Measurements from ENCODE around the gene CAMTA1. TPM values are rescaled to one million over a fixed set of nuclear protein-coding genes. Genes with fewer than 3 reads are reported as not detected.

CAMTA1 gene
- total RNA-seq, 1 experiment from 2014 or later = 60.0 TPM

DNA sequence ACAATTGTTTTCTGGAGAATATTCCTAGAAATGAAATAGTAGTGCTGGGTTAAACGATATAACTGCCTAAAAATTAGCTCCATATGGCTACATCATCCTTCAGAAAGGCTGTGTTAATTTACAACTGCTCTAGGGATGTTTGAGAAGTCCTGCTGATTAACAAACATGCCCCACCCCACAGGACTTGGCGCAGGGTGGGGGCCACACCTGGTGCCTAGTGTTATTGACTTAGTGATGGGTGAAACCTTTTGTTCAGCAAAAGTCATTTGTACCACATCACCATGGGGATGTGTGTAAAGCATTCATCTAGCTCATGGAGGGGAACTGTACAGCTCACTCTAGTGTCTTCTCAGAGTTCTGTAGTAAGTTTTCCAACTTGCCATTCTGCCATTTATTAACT lies 492.8 kb downstream of the CAMTA1 start:
- ChIA-PET POLR2A (no interaction called here), CTCF (no interaction called here)
- no peaks in the 10 kb centered on the region for H3K27me3 ChIP-seq (replicated peaks; ENCODE audit: control insufficient read depth, insufficient read depth, low read length)
- peaks cover 4% of the 10 kb centered on the region for H3K27me3 Mint-ChIP-seq (ENCODE audit: insufficient read depth, unreplicated experiment)
- H3K4me1 ChIP-seq = no peaks in the 10 kb centered on the region
- no peak overlapping the region for H3K4me3 ChIP-seq (ENCODE audit: low read depth, low read length)
- TF ChIP-seq, protein P1, sequence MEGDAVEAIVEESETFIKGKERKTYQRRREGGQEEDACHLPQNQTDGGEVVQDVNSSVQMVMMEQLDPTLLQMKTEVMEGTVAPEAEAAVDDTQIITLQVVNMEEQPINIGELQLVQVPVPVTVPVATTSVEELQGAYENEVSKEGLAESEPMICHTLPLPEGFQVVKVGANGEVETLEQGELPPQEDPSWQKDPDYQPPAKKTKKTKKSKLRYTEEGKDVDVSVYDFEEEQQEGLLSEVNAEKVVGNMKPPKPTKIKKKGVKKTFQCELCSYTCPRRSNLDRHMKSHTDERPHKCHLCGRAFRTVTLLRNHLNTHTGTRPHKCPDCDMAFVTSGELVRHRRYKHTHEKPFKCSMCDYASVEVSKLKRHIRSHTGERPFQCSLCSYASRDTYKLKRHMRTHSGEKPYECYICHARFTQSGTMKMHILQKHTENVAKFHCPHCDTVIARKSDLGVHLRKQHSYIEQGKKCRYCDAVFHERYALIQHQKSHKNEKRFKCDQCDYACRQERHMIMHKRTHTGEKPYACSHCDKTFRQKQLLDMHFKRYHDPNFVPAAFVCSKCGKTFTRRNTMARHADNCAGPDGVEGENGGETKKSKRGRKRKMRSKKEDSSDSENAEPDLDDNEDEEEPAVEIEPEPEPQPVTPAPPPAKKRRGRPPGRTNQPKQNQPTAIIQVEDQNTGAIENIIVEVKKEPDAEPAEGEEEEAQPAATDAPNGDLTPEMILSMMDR (IDR thresholded peaks at IDR 0.05; ENCODE audit: insufficient read depth in 1 of 2, low read depth in 1 of 2, low read length in 1 of 2, severe bottlenecking in 1 of 2, unreplicated experiment in 1 of 2) = no peak
- intact Hi-C loops (cut with micrococcal nuclease; ENCODE audit: unreplicated experiment) = no loop called here
- no peaks in the 10 kb centered on the region for H3K4me1 Mint-ChIP-seq (ENCODE audit: low read depth, unreplicated experiment)
- H3K27ac Mint-ChIP-seq (ENCODE audit: unreplicated experiment) = no peak overlapping the region
- no peak overlapping the region for H3K4me3 Mint-ChIP-seq (ENCODE audit: unreplicated experiment)
- peaks cover 7% of the 10 kb centered on the region for H3K9me3 ChIP-seq
- H3K9me3 Mint-ChIP-seq (ENCODE audit: unreplicated experiment) = peaks cover 9% of the 10 kb centered on the region
- H3K36me3 Mint-ChIP-seq (ENCODE audit: insufficient read depth, unreplicated experiment) = no peaks in the 10 kb centered on the region
- no TSS peak for BruUV-seq (replicated peaks)
- no peaks in the 10 kb centered on the region for H3K36me3 ChIP-seq (ENCODE audit: control insufficient read depth, insufficient read depth, low read length)
- DNase-seq = no peak

DNA sequence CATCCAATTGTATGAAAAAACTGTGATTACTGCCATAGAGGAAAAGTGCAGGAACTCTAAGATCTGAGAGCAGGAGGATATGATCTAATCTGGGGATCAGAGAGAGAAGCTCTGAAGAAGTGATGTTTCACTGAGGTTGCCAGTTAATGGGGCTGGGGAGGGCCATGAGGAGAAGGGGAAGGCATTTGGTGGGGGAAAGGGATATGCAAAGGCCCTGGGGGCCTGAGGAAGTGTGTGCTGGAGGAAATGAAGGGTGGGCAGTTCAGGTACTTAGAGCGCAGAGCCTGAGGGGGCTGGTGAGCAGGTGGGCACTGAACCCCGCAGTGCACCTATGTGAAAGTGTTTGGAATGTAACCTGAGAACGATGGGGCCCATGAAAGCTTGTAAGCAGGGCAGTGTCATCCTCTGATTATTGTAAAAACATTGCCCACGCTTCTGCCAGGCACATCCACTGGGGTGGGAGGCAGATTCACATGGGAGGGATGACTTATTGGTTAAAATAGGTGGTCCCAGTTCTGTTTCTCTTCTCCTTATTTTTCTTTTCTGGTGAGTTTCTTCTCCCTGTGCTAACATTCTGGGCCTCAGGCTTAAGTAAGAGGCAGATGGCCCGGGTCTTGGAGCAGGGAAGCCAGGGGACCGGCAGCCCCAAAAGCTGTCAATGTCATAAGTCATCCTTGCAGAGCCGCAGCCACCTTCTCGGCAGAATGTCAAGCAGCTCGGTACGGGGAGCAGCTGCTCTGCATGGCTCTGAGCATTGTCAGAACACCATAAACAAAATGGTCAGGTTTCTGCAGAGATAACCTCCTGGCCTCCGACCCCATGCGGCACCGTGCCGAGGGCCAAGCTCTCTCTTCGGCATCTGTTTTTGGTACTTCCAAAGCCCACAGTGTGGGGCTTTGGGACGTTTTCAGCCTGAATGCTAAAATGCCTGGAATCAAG lies 493.8 kb downstream of the CAMTA1 start:
- ChIA-PET POLR2A (no interaction called here), CTCF (no interaction called here)
- Mint-ChIP-seq H3K9me3 (ENCODE audit: unreplicated experiment) (peaks cover 9% of the 10 kb centered on the region), H3K27ac (ENCODE audit: unreplicated experiment) (no peak overlapping the region), H3K4me3 (ENCODE audit: unreplicated experiment) (no peak overlapping the region), H3K4me1 (ENCODE audit: low read depth, unreplicated experiment) (no peaks in the 10 kb centered on the region), H3K36me3 (ENCODE audit: insufficient read depth, unreplicated experiment) (no peaks in the 10 kb centered on the region), H3K27me3 (ENCODE audit: insufficient read depth, unreplicated experiment) (peaks cover 7% of the 10 kb centered on the region)
- H3K4me3 ChIP-seq (ENCODE audit: low read depth, low read length) = no peak overlapping the region
- H3K4me1 ChIP-seq = no peaks in the 10 kb centered on the region
- TF ChIP-seq, protein P1 (IDR thresholded peaks at IDR 0.05; ENCODE audit: insufficient read depth in 1 of 2, low read depth in 1 of 2, low read length in 1 of 2, severe bottlenecking in 1 of 2, unreplicated experiment in 1 of 2) = no peak
- peaks cover 7% of the 10 kb centered on the region for H3K9me3 ChIP-seq
- no peaks in the 10 kb centered on the region for H3K27me3 ChIP-seq (replicated peaks; ENCODE audit: control insufficient read depth, insufficient read depth, low read length)
- BruUV-seq (replicated peaks) = no TSS peak
- intact Hi-C loops (cut with micrococcal nuclease; ENCODE audit: unreplicated experiment) = no loop called here
- DNase-seq = no peak
- no peaks in the 10 kb centered on the region for H3K36me3 ChIP-seq (ENCODE audit: control insufficient read depth, insufficient read depth, low read length)

DNA sequence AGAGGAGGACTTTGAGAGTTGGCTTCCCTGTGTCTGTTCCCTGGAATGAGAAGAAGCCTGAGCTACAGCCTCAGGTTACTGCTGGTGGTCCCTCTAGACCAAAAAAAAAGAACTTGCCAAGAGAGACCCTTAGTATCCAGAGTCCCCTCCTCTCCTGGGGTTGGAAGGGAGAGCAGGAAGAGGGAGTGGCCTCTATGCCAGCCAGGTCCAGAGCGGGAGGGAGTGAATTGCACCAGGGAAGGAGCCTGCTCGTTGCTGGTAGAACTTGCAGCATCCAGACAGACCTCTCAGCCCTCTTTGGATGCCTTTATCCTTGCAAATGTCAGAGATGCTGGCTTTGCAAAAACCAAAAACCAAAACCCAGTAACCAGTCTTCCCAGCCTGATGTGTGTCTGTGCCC lies 494.5 kb downstream of the CAMTA1 start:
- ChIA-PET CTCF (no interaction called here), POLR2A (no interaction called here)
- Histone ChIP-seq H3K27me3 (replicated peaks; ENCODE audit: control insufficient read depth, insufficient read depth, low read length) (no peaks in the 10 kb centered on the region), H3K4me3 (ENCODE audit: low read depth, low read length) (no peak overlapping the region), H3K36me3 (ENCODE audit: control insufficient read depth, insufficient read depth, low read length) (no peaks in the 10 kb centered on the region), H3K4me1 (no peaks in the 10 kb centered on the region), H3K9me3 (peaks cover 7% of the 10 kb centered on the region)
- H3K4me3 Mint-ChIP-seq (ENCODE audit: unreplicated experiment) = no peak overlapping the region
- TF ChIP-seq, protein P1 (IDR thresholded peaks at IDR 0.05; ENCODE audit: insufficient read depth in 1 of 2, low read depth in 1 of 2, low read length in 1 of 2, severe bottlenecking in 1 of 2, unreplicated experiment in 1 of 2) = no peak
- H3K9me3 Mint-ChIP-seq (ENCODE audit: unreplicated experiment) = peaks cover 9% of the 10 kb centered on the region
- no peak overlapping the region for H3K27ac Mint-ChIP-seq (ENCODE audit: unreplicated experiment)
- DNase-seq = no peak
- intact Hi-C loops (cut with micrococcal nuclease; ENCODE audit: unreplicated experiment) = no loop called here
- peaks cover 7% of the 10 kb centered on the region for H3K27me3 Mint-ChIP-seq (ENCODE audit: insufficient read depth, unreplicated experiment)
- no peaks in the 10 kb centered on the region for H3K36me3 Mint-ChIP-seq (ENCODE audit: insufficient read depth, unreplicated experiment)
- BruUV-seq (replicated peaks) = no TSS peak
- H3K4me1 Mint-ChIP-seq (ENCODE audit: low read depth, unreplicated experiment) = no peaks in the 10 kb centered on the region
